GM12873 (cell line): Measurements from ENCODE around the gene DENND1A.

Experiments
- TF ChIP-seq, protein P1 (sequence below): IDR thresholded peaks from 2 replicates; pipeline ENCODE4 v1.5.1; 2012; ENCODE audit warnings: low read depth, mild to moderate bottlenecking, moderate library complexity, low read length, control low read depth; ENCODE audit not compliant: insufficient read depth; ENCODE audit errors: missing control alignments

Gene DENND1A

DNA sequence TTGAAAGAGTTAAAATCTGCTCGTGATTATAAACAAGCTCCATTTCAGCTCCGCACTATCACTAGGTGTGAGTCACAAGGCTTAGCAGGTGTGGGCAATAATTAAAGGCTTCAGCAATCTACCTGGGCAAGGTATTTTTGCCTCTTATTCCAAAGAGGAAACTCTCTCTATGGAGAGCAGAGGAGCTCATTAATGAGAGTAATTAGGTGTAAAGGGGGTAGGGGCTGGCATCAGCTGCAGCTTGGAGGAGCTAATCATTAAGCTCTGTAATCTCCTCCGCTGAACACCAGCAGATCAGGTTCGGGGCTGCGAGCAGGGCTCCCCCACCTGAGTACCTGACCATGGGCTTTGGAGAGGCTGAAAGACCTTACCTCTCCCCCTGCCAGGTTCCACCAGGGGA lies 444.7 kb downstream of the DENND1A start:
- TF ChIP-seq, protein P1, sequence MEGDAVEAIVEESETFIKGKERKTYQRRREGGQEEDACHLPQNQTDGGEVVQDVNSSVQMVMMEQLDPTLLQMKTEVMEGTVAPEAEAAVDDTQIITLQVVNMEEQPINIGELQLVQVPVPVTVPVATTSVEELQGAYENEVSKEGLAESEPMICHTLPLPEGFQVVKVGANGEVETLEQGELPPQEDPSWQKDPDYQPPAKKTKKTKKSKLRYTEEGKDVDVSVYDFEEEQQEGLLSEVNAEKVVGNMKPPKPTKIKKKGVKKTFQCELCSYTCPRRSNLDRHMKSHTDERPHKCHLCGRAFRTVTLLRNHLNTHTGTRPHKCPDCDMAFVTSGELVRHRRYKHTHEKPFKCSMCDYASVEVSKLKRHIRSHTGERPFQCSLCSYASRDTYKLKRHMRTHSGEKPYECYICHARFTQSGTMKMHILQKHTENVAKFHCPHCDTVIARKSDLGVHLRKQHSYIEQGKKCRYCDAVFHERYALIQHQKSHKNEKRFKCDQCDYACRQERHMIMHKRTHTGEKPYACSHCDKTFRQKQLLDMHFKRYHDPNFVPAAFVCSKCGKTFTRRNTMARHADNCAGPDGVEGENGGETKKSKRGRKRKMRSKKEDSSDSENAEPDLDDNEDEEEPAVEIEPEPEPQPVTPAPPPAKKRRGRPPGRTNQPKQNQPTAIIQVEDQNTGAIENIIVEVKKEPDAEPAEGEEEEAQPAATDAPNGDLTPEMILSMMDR: no peak

DNA sequence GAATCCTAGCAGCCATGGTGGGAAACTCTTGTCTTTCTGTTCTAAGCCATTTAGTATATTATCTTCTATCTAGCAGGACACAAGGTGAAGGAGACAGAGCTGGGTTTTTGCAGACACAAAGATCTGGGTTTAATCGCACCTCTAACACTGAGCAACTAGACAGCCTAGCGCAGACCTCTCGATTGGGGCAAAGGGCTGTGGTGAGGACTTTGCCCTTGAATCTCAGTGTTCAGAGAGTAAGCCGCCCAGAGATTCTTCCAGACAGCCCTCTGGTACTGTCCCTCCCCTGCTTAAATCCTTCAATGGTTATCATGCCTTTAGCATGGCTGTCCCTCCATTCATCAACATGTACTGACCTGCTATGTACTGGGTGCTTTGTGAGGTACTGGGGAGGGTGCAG lies 445.8 kb downstream of the DENND1A start:
- TF ChIP-seq, protein P1: no peak

DNA sequence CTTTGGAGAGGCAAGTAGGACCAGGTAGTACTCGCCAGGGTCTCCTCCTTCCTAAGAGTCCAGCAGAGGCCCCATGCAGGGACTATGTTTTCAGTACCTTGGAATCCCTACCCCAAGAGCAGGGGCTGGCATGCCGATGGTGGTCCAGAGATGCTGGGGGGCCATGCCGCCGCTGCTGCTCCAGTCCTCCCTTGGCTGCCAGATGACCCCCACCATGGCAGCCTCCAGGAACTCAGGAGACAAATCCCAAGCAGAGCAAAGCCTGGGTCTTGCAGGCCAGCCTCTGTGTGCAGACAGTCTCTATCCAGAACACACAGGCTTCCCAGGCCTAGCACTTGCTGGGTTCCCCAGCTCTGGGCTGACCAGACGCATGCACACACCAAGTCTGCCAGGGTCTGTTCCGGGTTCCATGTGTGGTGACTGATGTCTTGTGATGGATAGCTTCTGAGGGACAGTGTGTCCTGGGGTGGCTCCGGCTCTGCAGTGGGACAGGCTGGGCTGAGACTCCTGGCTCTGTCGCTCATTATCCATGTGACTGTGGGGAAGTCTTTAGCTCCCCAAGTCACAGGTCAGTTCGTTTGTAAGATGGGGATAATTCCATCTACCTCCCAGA lies 446.6 kb downstream of the DENND1A start:
- TF ChIP-seq, protein P1: no peak

DNA sequence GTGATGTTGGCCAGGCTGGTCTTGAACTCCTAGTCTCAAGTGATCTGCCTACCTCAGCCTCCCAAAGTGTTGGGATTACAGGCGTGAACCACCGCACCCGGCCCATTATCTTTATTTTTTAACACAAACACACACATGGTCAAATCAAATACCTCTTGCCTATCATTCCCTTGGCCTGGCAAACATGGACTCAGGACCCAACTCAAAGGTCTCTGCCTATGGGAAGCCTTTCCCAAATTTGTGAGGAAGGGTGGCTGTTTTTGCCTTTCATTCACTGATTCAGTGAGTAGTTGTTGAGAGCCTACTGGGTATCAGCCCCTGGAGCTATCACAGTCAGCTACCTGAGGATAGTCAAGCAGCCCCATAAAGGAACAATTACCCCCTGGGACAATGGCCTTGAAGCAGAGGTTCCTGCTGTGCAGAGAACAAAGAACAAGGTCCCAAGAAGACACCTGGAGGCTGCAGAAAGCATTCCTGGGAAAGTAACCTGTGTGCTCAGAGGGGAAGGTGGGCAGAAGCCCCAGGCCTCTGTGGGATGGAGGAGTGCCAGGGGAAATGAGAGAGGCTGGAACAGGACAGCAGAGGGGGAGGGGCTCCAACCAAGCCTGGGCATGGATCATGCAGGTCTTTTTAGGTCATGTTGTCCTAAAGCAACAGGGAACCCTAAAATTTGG lies 447.5 kb downstream of the DENND1A start:
- TF ChIP-seq, protein P1: no peak

DNA sequence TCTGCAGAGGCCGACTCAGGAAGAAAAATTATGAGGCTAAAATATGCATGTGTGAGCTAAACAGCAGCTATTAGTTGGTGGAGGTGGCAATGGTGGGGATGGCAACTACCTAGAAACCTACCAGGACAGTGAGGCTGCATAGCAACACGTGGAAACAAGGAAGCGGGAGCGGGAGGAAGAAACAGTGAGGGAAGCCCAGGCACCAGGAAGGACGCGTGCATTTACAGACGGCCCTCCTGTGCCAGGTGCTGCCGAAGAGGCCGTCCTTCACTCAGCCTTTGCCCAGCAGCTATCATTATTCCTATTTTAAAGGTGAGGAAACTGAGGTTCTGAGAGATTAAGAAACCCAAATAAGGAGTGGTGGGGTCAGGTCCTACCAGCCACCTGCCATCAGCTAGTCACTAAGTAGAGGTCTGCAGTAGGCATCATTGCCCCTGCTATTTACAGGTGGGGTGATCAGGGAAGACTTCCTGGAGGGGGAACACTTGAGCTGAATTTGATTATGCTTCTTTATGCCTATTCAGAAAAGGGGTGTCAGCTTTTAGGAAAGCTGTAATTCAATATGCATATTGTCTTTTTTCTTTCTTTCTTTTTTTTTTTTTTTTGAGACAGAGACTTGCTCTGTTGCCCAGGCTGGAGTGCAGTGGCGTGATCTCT lies 448.6 kb downstream of the DENND1A start:
- TF ChIP-seq, protein P1: no peak

DNA sequence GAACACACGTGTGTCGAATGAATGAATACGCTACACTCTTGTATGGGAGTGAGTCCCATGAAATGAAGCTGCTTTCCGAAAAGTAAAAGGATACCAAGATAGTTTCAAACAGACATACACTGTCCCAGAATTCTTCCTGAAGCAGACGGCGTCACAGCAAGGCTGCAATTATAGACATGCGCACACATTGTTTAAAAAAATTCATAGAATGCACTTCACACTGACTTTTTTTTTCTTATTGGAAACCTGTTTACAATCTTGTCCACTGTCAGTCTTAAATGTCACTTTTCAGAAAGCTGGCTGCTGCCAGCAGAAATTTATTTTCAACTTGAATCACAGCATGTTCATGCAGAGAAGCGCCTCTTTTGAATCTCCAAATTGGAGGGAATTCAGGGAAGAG lies 449.1 kb downstream of the DENND1A start:
- TF ChIP-seq, protein P1: no peak

DNA sequence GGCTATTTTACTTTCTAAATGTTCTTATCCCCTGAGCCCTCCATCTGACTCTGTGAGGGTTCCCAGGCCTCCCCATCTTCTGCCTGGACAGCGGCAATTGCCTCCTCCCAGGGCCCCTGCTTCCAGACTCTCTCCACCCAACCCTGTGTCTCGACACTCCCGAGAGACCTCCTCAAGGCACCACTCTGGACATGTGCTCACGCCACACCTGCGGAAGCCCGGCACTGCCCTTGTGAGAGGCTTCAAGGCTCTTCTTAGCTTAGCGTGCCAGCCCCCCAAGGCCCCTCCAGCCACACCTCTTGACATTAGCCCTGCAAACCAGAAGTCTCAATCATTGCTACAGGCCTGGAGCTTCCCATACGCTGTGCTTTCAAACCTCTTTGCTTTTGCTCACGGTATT lies 449.8 kb downstream of the DENND1A start:
- TF ChIP-seq, protein P1: no peak
